C4-2B (cell line): ENCODE data around the gene XYLT1.

ENCODE experiments used
- H3K27ac ChIP-seq: fragments of 450-650 bp; 2 replicates; pipeline ENCODE4 v1.5.1; 2017
- CTCF ChIP-seq: fragments of 450-650 bp; conservative IDR thresholded peaks from 2 replicates; pipeline ENCODE4 v1.5.1; 2017; ENCODE audit warnings: mild to moderate bottlenecking
- ZFX ChIP-seq: fragments of 450-650 bp; IDR thresholded peaks from 2 replicates; pipeline ENCODE4 v1.6.1; 2017

The XYLT1 gene

GRCh38 chr16:17154981-17155380 lies 315.8 kb downstream of the XYLT1 start:
- TF ChIP-seq CTCF (no peak), ZFX (no peak)
- no peak overlapping the region for H3K27ac ChIP-seq

DNA sequence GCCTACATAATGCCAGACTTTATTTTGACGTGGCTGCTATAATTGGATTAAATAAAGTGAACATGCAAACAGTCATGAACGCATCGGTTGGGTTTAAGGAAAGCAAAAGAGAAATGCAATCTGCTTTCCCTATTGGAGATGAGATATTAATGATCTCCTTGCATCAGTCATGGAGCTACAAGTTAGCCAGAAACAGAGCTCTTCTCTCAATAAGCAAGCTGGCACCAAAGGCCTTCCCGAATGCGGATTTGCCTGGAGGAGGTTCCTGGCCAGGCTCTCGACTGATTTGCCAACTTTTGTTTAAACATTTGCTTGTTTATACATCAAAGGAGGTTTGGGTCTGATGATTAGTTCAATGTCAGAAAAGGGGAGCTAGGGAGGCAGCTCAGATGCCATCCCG lies 318.4 kb downstream of the XYLT1 start:
- no peak overlapping the region for H3K27ac ChIP-seq
- TF ChIP-seq CTCF (no peak), ZFX (no peak)

- TF ChIP-seq ZFX (no peak), CTCF (no peak)
- no peak overlapping the region for H3K27ac ChIP-seq
Observed at GRCh38 chr16:17151335-17151734, 319.4 kb downstream of the XYLT1 start.

DNA sequence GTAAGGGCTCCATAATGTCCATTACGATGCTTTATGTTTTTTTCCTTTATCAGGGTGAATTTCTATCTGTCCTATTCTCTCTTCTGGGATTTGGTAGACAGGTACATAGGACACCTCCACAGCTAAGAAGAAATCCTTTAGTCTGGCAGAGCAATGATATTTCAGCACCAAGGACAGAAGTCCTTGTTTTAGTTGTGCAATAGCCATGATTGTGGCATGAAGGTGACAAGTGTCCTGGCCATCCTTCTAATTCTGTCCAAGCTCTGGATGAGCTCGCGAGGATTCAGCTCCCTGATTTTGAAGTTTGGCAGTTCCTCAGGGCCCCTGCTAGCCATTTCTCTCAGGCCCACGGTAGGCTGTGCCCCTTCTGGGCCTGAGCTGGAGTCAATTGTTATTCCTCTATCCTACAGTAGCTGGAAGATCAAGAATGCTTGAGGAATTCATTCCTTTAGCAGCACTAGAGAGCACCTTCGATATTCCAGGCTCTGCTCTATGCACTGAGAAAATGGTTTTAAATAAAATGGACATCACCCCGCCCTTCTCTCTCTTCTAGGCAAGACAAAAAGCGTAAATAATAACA lies 320.8 kb downstream of the XYLT1 start:
- TF ChIP-seq ZFX (no peak), CTCF (no peak)
- H3K27ac ChIP-seq, result no peak overlapping the region

GRCh38 chr16:17147942-17148341 lies 322.8 kb downstream of the XYLT1 start:
- no peak overlapping the region for H3K27ac ChIP-seq
- no peak for TF ChIP-seq CTCF
- no peak for TF ChIP-seq ZFX

DNA sequence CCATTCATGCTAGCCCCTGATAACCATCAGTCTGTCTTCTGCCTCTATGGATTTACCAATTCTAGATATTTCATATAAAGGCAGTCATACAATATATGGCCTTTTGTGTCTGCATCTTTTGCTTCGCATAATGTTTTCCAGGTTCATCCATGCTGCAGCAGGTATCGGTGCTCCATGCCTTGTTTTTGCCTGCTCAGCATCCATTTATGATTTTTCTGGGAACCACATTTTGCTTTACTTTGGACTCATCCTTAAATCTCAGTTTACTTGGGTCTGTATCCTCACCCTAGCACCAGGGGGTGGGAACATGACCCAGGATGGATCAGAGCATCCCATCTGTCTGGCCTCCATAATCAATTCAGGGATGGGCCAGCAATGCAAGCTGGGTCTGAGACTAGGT lies 325.7 kb downstream of the XYLT1 start:
- H3K27ac ChIP-seq, result no peak overlapping the region
- no peak for TF ChIP-seq ZFX
- TF ChIP-seq CTCF, result no peak

DNA sequence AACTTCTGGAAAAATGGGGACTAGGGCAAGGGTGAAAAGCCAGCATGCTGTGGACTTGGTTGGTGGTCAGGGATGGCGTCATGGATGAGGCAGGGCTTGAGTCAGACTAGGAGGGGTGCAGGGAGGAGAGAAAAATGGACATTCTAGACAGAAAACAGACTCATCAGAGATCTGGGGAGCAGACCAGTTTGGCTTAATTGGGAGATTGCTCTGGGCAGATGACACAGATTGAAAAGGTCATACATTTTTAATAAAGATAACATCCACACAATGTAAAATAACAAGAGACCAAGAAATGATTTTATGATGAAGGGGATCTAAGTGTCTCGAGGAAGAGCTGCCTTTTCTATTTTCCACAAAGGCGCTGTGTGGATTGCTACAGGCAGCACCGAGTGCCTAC lies 326.3 kb downstream of the XYLT1 start:
- TF ChIP-seq CTCF (no peak), ZFX (no peak)
- H3K27ac ChIP-seq, result no peak overlapping the region
